OCI-LY7 (cell line): Measurements from ENCODE around the gene XKRX. TPM values are rescaled to one million over a fixed set of nuclear protein-coding genes. Genes with fewer than 3 reads are reported as not detected.

Source experiments
- BruUV-seq: library from RNA; stranded (reverse); fragments of 400-500 nt; replicated peaks from 2 replicates; lab custom pipeline; 2021; lab: Mats Ljungman, UMichigan
- CTCF ChIA-PET: fragments of 300-600 bp; sonication (Branson Sonifier 250); formaldehyde crosslinking; loops from one replicate; lab custom pipeline; 2022; ENCODE audit warnings: antibody characterized with exemption; ENCODE audit not compliant: unreplicated experiment; lab: Charles Lee
- POLR2A ChIA-PET: fragments of 300-600 bp; sonication (Branson Sonifier 250); formaldehyde crosslinking; loops from one replicate; lab custom pipeline; 2022; ENCODE audit warnings: antibody characterized with exemption; lab: Charles Lee
- DNase-seq: peaks from one replicate; pipeline ENCODE4 v3.0.0-alpha.2; 2015; ENCODE audit warnings: low spot score
- H2AFZ ChIP-seq: fragments of 200-600 bp; sonication (generic), shearing (Covaris generic); 2 replicates; pipeline ENCODE4 v1.6.1; 2014; ENCODE audit warnings: mild to moderate bottlenecking, antibody characterized with exemption, low read length, moderate library complexity
- H3K27ac ChIP-seq: fragments of 200-600 bp; sonication (generic); 2 replicates; pipeline ENCODE4 v1.5.1; 2014; ENCODE audit warnings: mixed run types, low read depth, mild to moderate bottlenecking, moderate library complexity, low read length, inconsistent platforms; ENCODE audit not compliant: poor library complexity, severe bottlenecking
- H3K36me3 ChIP-seq: fragments of 200-600 bp; sonication (generic); 2 replicates; pipeline ENCODE4 v1.6.1; 2014; ENCODE audit warnings: mild to moderate bottlenecking, antibody characterized with exemption, low read length, moderate library complexity, mixed read lengths; ENCODE audit not compliant: insufficient read depth
- H3K4me1 ChIP-seq: fragments of 200-600 bp; sonication (generic); 2 replicates; pipeline ENCODE4 v1.5.1; 2014; ENCODE audit warnings: mild to moderate bottlenecking, low read length; ENCODE audit not compliant: insufficient read depth, poor library complexity, severe bottlenecking
- H3K4me2 ChIP-seq: fragments of 200-600 bp; sonication (generic); 2 replicates; pipeline ENCODE4 v1.6.1; 2014; ENCODE audit warnings: mild to moderate bottlenecking, low read length
- H3K4me3 ChIP-seq: fragments of 200-600 bp; sonication (generic); 2 replicates; pipeline ENCODE4 v1.5.1; 2014; ENCODE audit warnings: mild to moderate bottlenecking, low read depth, low read length; ENCODE audit not compliant: poor library complexity, severe bottlenecking
- H3K79me2 ChIP-seq: fragments of 200-600 bp; sonication (generic); 2 replicates; pipeline ENCODE4 v1.6.1; 2016; ENCODE audit warnings: low read depth, mild to moderate bottlenecking, low read length, moderate library complexity, mixed read lengths; ENCODE audit not compliant: insufficient read depth
- H3K9me2 ChIP-seq: fragments of 200-600 bp; sonication (generic); 2 replicates; pipeline ENCODE4 v1.6.1; 2016; ENCODE audit warnings: mild to moderate bottlenecking, low read length, mixed read lengths; ENCODE audit not compliant: insufficient read depth
- H3K9me3 ChIP-seq: fragments of 200-600 bp; sonication (generic); 2 replicates; pipeline ENCODE4 v1.6.1; 2014; ENCODE audit warnings: mild to moderate bottlenecking, mixed run types, low read length, mixed read lengths
- H4K20me1 ChIP-seq: fragments of 200-600 bp; sonication (generic); 2 replicates; pipeline ENCODE4 v1.6.1; 2014; ENCODE audit warnings: mild to moderate bottlenecking, antibody characterized with exemption, low read length, moderate library complexity, mixed read lengths; ENCODE audit not compliant: insufficient read depth
- CTCF ChIP-seq: fragments of 200-600 bp; sonication (generic); conservative IDR thresholded peaks from 2 replicates; pipeline ENCODE4 v1.5.1; 2014; ENCODE audit warnings: mild to moderate bottlenecking, antibody characterized with exemption, low read length, moderate library complexity, mixed read lengths
- EZH2phosphoT487 ChIP-seq: fragments of 200-600 bp; sonication (generic); IDR thresholded peaks from 2 replicates; pipeline ENCODE4 v1.6.1; 2018; ENCODE audit warnings: low read depth, borderline replicate concordance, mild to moderate bottlenecking, mixed run types, antibody characterized with exemption, low read length, moderate library complexity, mixed read lengths
- intact Hi-C: fragments of 100-400 bp; cut with micrococcal nuclease; formaldehyde crosslinking; loops from one replicate; pipeline ENCODE4 v1.10.0; 2022; ENCODE audit not compliant: unreplicated experiment
- total RNA-seq, 2 experiments: library from RNA; depleted of rRNA in 1 of 2; stranded (reverse); fragments of >200 nt in 1 of 2; shearing (Covaris generic) in 1 of 2; gene quantifications; 2 replicates each; pipeline ENCODE4 v1.2.3, GENCODE V29; 2014 to 2022

XKRX gene
- total RNA-seq, 2 experiments from 2014 or later = 6.4 to 8.4 TPM

- Histone ChIP-seq H3K79me2 (peaks cover 14% of the 10 kb centered on the region), H3K36me3 (no peaks in the 10 kb centered on the region; the same call in 1 of the 2 replicates), H3K4me3 (no peak overlapping the region), H3K4me1 (peaks cover 11% of the 10 kb centered on the region), H3K9me3 (no peaks in the 10 kb centered on the region), H4K20me1 (no peaks in the 10 kb centered on the region), H2AFZ (no peak overlapping the region), H3K4me2 (no peak overlapping the region), H3K27ac (no peak overlapping the region), H3K9me2 (no peaks in the 10 kb centered on the region)
- intact Hi-C loops = no loop called here
- ChIA-PET CTCF (no interaction called here), POLR2A (interaction anchor here (0.9 to 3.5 kb wide), 3 partner anchors 8 to 27 kb away, joined by 3 to 15 read pairs (median 4); no protein-coding TSS in a partner anchor)
- TF ChIP-seq EZH2phosphoT487 = no peak
- TF ChIP-seq CTCF = no peak
- DNase-seq = no peak
- BruUV-seq = no TSS peak
These were observed 2.7 kb upstream of the XKRX start for GRCh38 chrX:100931218-100931924.

- H3K4me3 ChIP-seq = peak overlapping the region; percentile 77
- peak overlapping the region; percentile 49 for H3K27ac ChIP-seq
- peak overlapping the region; percentile 87 for H3K4me2 ChIP-seq
- DNase-seq = no peak
- CTCF ChIA-PET = no interaction called here
- H3K9me3 ChIP-seq = no peaks in the 10 kb centered on the region
- H3K36me3 ChIP-seq = no peaks in the 10 kb centered on the region; the same call in 1 of the 2 replicates
- no TSS peak for BruUV-seq
- H2AFZ ChIP-seq = peak overlapping the region; percentile 82; the same call in 1 of the 2 replicates
- no peaks in the 10 kb centered on the region for H3K9me2 ChIP-seq
- no peaks in the 10 kb centered on the region for H4K20me1 ChIP-seq
- TF ChIP-seq CTCF (no peak), EZH2phosphoT487 (no peak)
- intact Hi-C loops = loop anchor here (10.0 kb wide), 1 partner anchor 458 kb away; the partner anchor contains the start of gene BTK
- peaks cover 29% of the 10 kb centered on the region for H3K79me2 ChIP-seq
- POLR2A ChIA-PET = no interaction called here
- peaks cover 31% of the 10 kb centered on the region for H3K4me1 ChIP-seq
These were observed 2.3 kb downstream of the XKRX start for GRCh38 chrX:100926453-100926852.

GRCh38 chrX:100924375-100924774 is 4.3 kb downstream of the XKRX start:
- Histone ChIP-seq H3K27ac (no peak overlapping the region), H3K9me3 (no peaks in the 10 kb centered on the region), H3K4me2 (peak overlapping the region; percentile 87), H3K4me1 (peaks cover 23% of the 10 kb centered on the region), H3K4me3 (peak overlapping the region; percentile 77), H3K36me3 (no peaks in the 10 kb centered on the region), H2AFZ (peak overlapping the region; percentile 82), H3K79me2 (peaks cover 29% of the 10 kb centered on the region), H4K20me1 (no peaks in the 10 kb centered on the region), H3K9me2 (no peaks in the 10 kb centered on the region)
- intact Hi-C loops = loop anchor here (10.0 kb wide), 1 partner anchor 460 kb away; the partner anchor contains the start of gene BTK
- TF ChIP-seq EZH2phosphoT487 (no peak), CTCF (no peak)
- BruUV-seq = no TSS peak
- DNase-seq = no peak
- CTCF ChIA-PET = no interaction called here
- POLR2A ChIA-PET = interaction anchor here (1.0 to 1.4 kb wide), 3 partner anchors 9 to 99 kb away, joined by 3 to 5 read pairs (median 4); no protein-coding TSS in a partner anchor
